ENCODE measurements around the gene FPGS. TPM values are rescaled to one million over a fixed set of nuclear protein-coding genes. Genes with fewer than 3 reads are reported as not detected.

FPGS gene
- total RNA-seq, 1 experiment from 2014 or later: 70.6 TPM

DNA sequence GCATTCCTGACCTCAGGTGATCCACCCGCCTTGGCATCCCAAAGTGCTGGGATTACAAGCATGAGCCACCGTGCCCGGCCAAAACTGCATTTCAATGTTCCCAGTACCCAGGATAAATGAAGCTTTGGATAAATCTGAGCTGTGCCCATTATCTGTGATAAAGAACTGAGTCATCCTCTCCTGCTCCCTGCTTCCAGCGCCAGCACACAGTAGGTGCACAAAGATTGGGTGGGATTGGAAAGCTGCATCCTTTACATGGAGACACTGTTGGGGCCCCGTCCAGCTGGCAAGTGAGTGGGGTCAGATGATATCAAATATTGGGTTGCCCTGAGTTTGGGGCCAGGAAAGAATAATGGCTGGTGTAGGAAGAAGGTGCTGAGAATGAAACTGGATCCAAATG is 41.6 kb upstream of the FPGS start:
- BruUV-seq (replicated peaks): no TSS peak
- ChIA-PET CTCF (no interaction called here), POLR2A (no interaction called here), RAD21 (ENCODE audit: low non-redundant PET in 1 of 2, low total read pairs in 2 of 2, uncharacterized antibody in 2 of 2, unreplicated experiment in 2 of 2) (no interaction called here)
- Histone ChIP-seq H3K27ac (ENCODE audit: low read depth, low read length) (no peak overlapping the region), H3K36me3 (ENCODE audit: control insufficient read depth in 1 of 2, insufficient read depth in 2 of 2, low read length in 2 of 2) (no peaks in the 10 kb centered on the region), H3K79me2 (ENCODE audit: insufficient read depth, low read length) (no peaks in the 10 kb centered on the region), H3K9me2 (ENCODE audit: insufficient read depth) (no peaks in the 10 kb centered on the region), H3K27me3 (ENCODE audit: insufficient read depth, low read length) (no peaks in the 10 kb centered on the region; the same call in 1 of the 2 replicates), H4K20me1 (ENCODE audit: insufficient read depth) (no peaks in the 10 kb centered on the region), H3K4me2 (ENCODE audit: low read length) (no peak overlapping the region), H3K9me3 (ENCODE audit: control insufficient read depth in 1 of 2, insufficient read depth in 1 of 2, low read depth in 1 of 2, low read length in 2 of 2) (no peaks in the 10 kb centered on the region), H2AFZ (ENCODE audit: low read depth, low read length, poor library complexity, severe bottlenecking) (no peak overlapping the region), H3K9ac (ENCODE audit: low read length) (no peak overlapping the region), H3K4me3 (replicated peaks in 1 of 2; ENCODE audit: low read depth in 1 of 2, low read length in 2 of 2) (no peak overlapping the region), H3K4me1 (ENCODE audit: control insufficient read depth in 1 of 2, insufficient read depth in 2 of 2, low read length in 2 of 2) (no peaks in the 10 kb centered on the region)
- no peak for TF ChIP-seq SRF (IDR thresholded peaks at IDR 0.05; ENCODE audit: low read depth)
- no peak for TF ChIP-seq POLR2AphosphoS5 (IDR thresholded peaks at IDR 0.05; ENCODE audit: low read depth, low read length)
- intact Hi-C loops (cut with micrococcal nuclease): no loop called here
- no peak for DNase-seq (ENCODE audit: low read depth, low spot score)
- ATAC-seq: no peak

- CTCF ChIA-PET: no interaction called here
- no peak overlapping the region for H3K4me2 ChIP-seq (ENCODE audit: low read length)
- RAD21 ChIA-PET (ENCODE audit: low non-redundant PET in 1 of 2, low total read pairs in 2 of 2, uncharacterized antibody in 2 of 2, unreplicated experiment in 2 of 2): no interaction called here
- BruUV-seq (replicated peaks): no TSS peak
- H2AFZ ChIP-seq (ENCODE audit: low read depth, low read length, poor library complexity, severe bottlenecking): no peak overlapping the region
- no peak for ATAC-seq
- H3K9me2 ChIP-seq (ENCODE audit: insufficient read depth): no peaks in the 10 kb centered on the region
- H3K79me2 ChIP-seq (ENCODE audit: insufficient read depth, low read length): no peaks in the 10 kb centered on the region
- H3K27ac ChIP-seq (ENCODE audit: low read depth, low read length): no peak overlapping the region
- H3K4me3 ChIP-seq (replicated peaks in 1 of 2; ENCODE audit: low read depth in 1 of 2, low read length in 2 of 2): no peak overlapping the region
- H3K9me3 ChIP-seq (ENCODE audit: control insufficient read depth in 1 of 2, insufficient read depth in 1 of 2, low read depth in 1 of 2, low read length in 2 of 2): no peaks in the 10 kb centered on the region
- no peaks in the 10 kb centered on the region; the same call in 1 of the 2 replicates for H3K27me3 ChIP-seq (ENCODE audit: insufficient read depth, low read length)
- intact Hi-C loops (cut with micrococcal nuclease): no loop called here
- no peak overlapping the region for H3K9ac ChIP-seq (ENCODE audit: low read length)
- no peak for TF ChIP-seq CEBPB (IDR thresholded peaks at IDR 0.05; ENCODE audit: low read depth)
- no peak for TF ChIP-seq TCF7L2 (IDR thresholded peaks at IDR 0.05; ENCODE audit: borderline replicate concordance, extremely low read depth, insufficient read depth, insufficient read length)
- H4K20me1 ChIP-seq (ENCODE audit: insufficient read depth): no peaks in the 10 kb centered on the region
- POLR2A ChIA-PET: no interaction called here
- H3K36me3 ChIP-seq (ENCODE audit: control insufficient read depth in 1 of 2, insufficient read depth in 2 of 2, low read length in 2 of 2): no peaks in the 10 kb centered on the region
- H3K4me1 ChIP-seq (ENCODE audit: control insufficient read depth in 1 of 2, insufficient read depth in 2 of 2, low read length in 2 of 2): no peaks in the 10 kb centered on the region
- no peak for DNase-seq (ENCODE audit: low read depth, low spot score)
These were observed 41.2 kb upstream of the FPGS start for GRCh38 chr9:127761491-127761956.
